ENCODE data around the gene CBR3. TPM values are rescaled to one million over a fixed set of nuclear protein-coding genes. Genes with fewer than 3 reads are reported as not detected.

CBR3 gene
- total and polyA plus RNA-seq, 2 of the 13 experiments (the other 11 are each of a cell fraction or from before 2014, with no cell fraction given): not detected

GRCh38 chr21:36156815-36157670, 22.2 kb downstream of the CBR3 start, which contains the start of gene DOP1B (continued):
- TF ChIP-seq, protein P1, sequence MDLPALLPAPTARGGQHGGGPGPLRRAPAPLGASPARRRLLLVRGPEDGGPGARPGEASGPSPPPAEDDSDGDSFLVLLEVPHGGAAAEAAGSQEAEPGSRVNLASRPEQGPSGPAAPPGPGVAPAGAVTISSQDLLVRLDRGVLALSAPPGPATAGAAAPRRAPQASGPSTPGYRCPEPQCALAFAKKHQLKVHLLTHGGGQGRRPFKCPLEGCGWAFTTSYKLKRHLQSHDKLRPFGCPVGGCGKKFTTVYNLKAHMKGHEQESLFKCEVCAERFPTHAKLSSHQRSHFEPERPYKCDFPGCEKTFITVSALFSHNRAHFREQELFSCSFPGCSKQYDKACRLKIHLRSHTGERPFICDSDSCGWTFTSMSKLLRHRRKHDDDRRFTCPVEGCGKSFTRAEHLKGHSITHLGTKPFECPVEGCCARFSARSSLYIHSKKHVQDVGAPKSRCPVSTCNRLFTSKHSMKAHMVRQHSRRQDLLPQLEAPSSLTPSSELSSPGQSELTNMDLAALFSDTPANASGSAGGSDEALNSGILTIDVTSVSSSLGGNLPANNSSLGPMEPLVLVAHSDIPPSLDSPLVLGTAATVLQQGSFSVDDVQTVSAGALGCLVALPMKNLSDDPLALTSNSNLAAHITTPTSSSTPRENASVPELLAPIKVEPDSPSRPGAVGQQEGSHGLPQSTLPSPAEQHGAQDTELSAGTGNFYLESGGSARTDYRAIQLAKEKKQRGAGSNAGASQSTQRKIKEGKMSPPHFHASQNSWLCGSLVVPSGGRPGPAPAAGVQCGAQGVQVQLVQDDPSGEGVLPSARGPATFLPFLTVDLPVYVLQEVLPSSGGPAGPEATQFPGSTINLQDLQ (CRISPR knock-in tag; IDR thresholded peaks at IDR 0.05): no peak
- TF ChIP-seq TFAP4 (IDR thresholded peaks at IDR 0.05; ENCODE audit: borderline replicate concordance, low read depth) (no peak), ZNF775 (CRISPR knock-in tag; IDR thresholded peaks at IDR 0.05; ENCODE audit: borderline replicate concordance) (no peak), ZNF20 (CRISPR knock-in tag; IDR thresholded peaks at IDR 0.05) (no peak), DNMT1 (CRISPR knock-in tag; IDR thresholded peaks at IDR 0.05) (no peak), ZNF33A (CRISPR knock-in tag; IDR thresholded peaks at IDR 0.05; ENCODE audit: borderline replicate concordance) (no peak), ZNF772 (CRISPR knock-in tag; IDR thresholded peaks at IDR 0.05) (no peak), ZNF274 (CRISPR knock-in tag; IDR thresholded peaks at IDR 0.05) (no peak; the same call in 1 of the 2 replicates), TGIF2 (CRISPR knock-in tag; IDR thresholded peaks at IDR 0.05) (no peak), AKAP8 (CRISPR knock-in tag; IDR thresholded peaks at IDR 0.05) (no peak), ZNF101 (CRISPR knock-in tag; IDR thresholded peaks at IDR 0.05; ENCODE audit: borderline replicate concordance, low read depth) (no peak), ARHGAP35 (CRISPR knock-in tag; IDR thresholded peaks at IDR 0.05; ENCODE audit: borderline replicate concordance) (0 out of 2 replicates have a peak, but pooled peaks have one; percentile 46), TARDBP (CRISPR knock-in tag; IDR thresholded peaks at IDR 0.05) (peak; percentile 54; the same call in 1 of the 2 replicates), ZBTB14 (CRISPR knock-in tag; IDR thresholded peaks at IDR 0.05) (peak; percentile 69), ZNF598 (CRISPR knock-in tag; IDR thresholded peaks at IDR 0.05; ENCODE audit: borderline replicate concordance) (no peak), SOX13 (IDR thresholded peaks at IDR 0.05) (no peak), SOX13 (CRISPR knock-in tag; conservative IDR thresholded peaks at IDR 0.05 in 1 of 2, IDR thresholded peaks at IDR 0.05 in 1 of 2) (no peak)
- TF ChIP-seq, protein P2, sequence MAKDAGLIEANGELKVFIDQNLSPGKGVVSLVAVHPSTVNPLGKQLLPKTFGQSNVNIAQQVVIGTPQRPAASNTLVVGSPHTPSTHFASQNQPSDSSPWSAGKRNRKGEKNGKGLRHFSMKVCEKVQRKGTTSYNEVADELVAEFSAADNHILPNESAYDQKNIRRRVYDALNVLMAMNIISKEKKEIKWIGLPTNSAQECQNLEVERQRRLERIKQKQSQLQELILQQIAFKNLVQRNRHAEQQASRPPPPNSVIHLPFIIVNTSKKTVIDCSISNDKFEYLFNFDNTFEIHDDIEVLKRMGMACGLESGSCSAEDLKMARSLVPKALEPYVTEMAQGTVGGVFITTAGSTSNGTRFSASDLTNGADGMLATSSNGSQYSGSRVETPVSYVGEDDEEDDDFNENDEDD (CRISPR knock-in tag; IDR thresholded peaks at IDR 0.05; ENCODE audit: borderline replicate concordance): peak; percentile 19; the same call in 1 of the 2 replicates
- TF ChIP-seq, protein P3, sequence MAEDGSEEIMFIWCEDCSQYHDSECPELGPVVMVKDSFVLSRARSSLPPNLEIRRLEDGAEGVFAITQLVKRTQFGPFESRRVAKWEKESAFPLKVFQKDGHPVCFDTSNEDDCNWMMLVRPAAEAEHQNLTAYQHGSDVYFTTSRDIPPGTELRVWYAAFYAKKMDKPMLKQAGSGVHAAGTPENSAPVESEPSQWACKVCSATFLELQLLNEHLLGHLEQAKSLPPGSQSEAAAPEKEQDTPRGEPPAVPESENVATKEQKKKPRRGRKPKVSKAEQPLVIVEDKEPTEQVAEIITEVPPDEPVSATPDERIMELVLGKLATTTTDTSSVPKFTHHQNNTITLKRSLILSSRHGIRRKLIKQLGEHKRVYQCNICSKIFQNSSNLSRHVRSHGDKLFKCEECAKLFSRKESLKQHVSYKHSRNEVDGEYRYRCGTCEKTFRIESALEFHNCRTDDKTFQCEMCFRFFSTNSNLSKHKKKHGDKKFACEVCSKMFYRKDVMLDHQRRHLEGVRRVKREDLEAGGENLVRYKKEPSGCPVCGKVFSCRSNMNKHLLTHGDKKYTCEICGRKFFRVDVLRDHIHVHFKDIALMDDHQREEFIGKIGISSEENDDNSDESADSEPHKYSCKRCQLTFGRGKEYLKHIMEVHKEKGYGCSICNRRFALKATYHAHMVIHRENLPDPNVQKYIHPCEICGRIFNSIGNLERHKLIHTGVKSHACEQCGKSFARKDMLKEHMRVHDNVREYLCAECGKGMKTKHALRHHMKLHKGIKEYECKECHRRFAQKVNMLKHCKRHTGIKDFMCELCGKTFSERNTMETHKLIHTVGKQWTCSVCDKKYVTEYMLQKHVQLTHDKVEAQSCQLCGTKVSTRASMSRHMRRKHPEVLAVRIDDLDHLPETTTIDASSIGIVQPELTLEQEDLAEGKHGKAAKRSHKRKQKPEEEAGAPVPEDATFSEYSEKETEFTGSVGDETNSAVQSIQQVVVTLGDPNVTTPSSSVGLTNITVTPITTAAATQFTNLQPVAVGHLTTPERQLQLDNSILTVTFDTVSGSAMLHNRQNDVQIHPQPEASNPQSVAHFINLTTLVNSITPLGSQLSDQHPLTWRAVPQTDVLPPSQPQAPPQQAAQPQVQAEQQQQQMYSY (CRISPR knock-in tag; IDR thresholded peaks at IDR 0.05): no peak
